CD8-positive, alpha-beta memory T cell (primary cell): ENCODE results near the gene CHRNE. TPM values are rescaled to one million over a fixed set of nuclear protein-coding genes. Genes with fewer than 3 reads are reported as not detected.
A peak's percentile ranks its signal among the peaks of the same experiment; 100 is the strongest.
"Not testable (repeated sequence)": the region's sequence is repeated elsewhere in the genome, so short reads cannot be mapped to it uniquely, and the experiment has no call there.

Experiments
- CTCF ChIA-PET: fragments of 350-600 bp; sonication (Branson Sonifier 250); formaldehyde crosslinking; loops from one replicate; lab custom pipeline; 2021; ENCODE audit warnings: antibody characterized with exemption; lab: Charles Lee
- POLR2A ChIA-PET: fragments of 350-600 bp; sonication (Branson Sonifier 250); formaldehyde crosslinking; loops from one replicate; lab custom pipeline; 2021; ENCODE audit warnings: antibody characterized with exemption; lab: Charles Lee
- DNase-seq, 5 donors: peaks; one replicate each; pipeline versions ENCODE4 v3.0.0 to v3.0.0-alpha.2; 2020 to 2022; ENCODE audit warnings: mixed read lengths in 1 of 5
- H3K27ac ChIP-seq: one replicate; pipeline ENCODE4 v1.7.0; 2013; ENCODE audit warnings: low read depth, mild to moderate bottlenecking, low read length, moderate library complexity
- H3K27me3 ChIP-seq: 2 replicates; pipeline ENCODE4 v1.7.0; 2013; ENCODE audit warnings: low read length, mild to moderate bottlenecking; ENCODE audit not compliant: insufficient read depth, poor library complexity, severe bottlenecking
- H3K36me3 ChIP-seq: 2 replicates; pipeline ENCODE4 v1.7.0; 2013; ENCODE audit warnings: mild to moderate bottlenecking, low read length, moderate library complexity; ENCODE audit not compliant: insufficient read depth
- H3K4me1 ChIP-seq: 2 replicates; pipeline ENCODE4 v1.7.0; 2013; ENCODE audit warnings: mild to moderate bottlenecking, low read length, moderate library complexity; ENCODE audit not compliant: insufficient read depth
- H3K4me3 ChIP-seq: 2 replicates; pipeline ENCODE4 v1.7.0; 2013; ENCODE audit warnings: mild to moderate bottlenecking, low read length
- H3K9me3 ChIP-seq: 2 replicates; pipeline ENCODE4 v1.7.0; 2013; ENCODE audit warnings: mild to moderate bottlenecking, low read length
- H3K27ac Mint-ChIP-seq, 8 donors: one replicate each; pipeline ENCODE4 v1.8.0; 2020 to 2021; ENCODE audit warnings: mixed read lengths in 8 of 8, mild to moderate bottlenecking in 6 of 8, inconsistent platforms in 3 of 8, moderate library complexity in 3 of 8
- H3K27me3 Mint-ChIP-seq, 2 donors: one replicate each; pipeline ENCODE4 v1.8.0; 2020 to 2021; ENCODE audit warnings: mixed read lengths in 2 of 2, mild to moderate bottlenecking in 1 of 2, moderate library complexity in 1 of 2
- H3K36me3 Mint-ChIP-seq, 3 donors: one replicate each; pipeline ENCODE4 v1.8.0; 2020 to 2021; ENCODE audit warnings: mixed read lengths in 3 of 3, inconsistent platforms in 1 of 3, mild to moderate bottlenecking in 1 of 3
- H3K4me1 Mint-ChIP-seq, 3 donors: one replicate each; pipeline ENCODE4 v1.8.0; 2020 to 2021; ENCODE audit warnings: mixed read lengths in 3 of 3, inconsistent platforms in 1 of 3, mild to moderate bottlenecking in 1 of 3
- H3K4me3 Mint-ChIP-seq, 7 donors: one replicate each; pipeline ENCODE4 v1.8.0; 2020 to 2021; ENCODE audit warnings: mixed read lengths in 7 of 7, mild to moderate bottlenecking in 6 of 7, moderate library complexity in 4 of 7, inconsistent platforms in 2 of 7
- H3K9me3 Mint-ChIP-seq, 5 donors: one replicate each; pipeline ENCODE4 v1.8.0; 2020 to 2022; ENCODE audit warnings: mixed read lengths in 5 of 5, mild to moderate bottlenecking in 3 of 5, moderate library complexity in 2 of 5, inconsistent platforms in 1 of 5
- polyA plus RNA-seq: library from polyadenylated mRNA; unstranded; fragments of 300-500 nt; fragmentation: Illumina TruSeq; gene quantifications from one replicate; pipeline ENCODE4 v1.2.3, GENCODE V29; 2021
- total RNA-seq, 2 experiments: library from RNA; stranded (reverse); gene quantifications; one replicate each; pipeline ENCODE4 v1.2.3, GENCODE V29; 2021

The CHRNE gene
- total and polyA plus RNA-seq, 3 experiments from 2014 or later, result 0.23 to 0.38 (median 0.37) TPM

GRCh38 chr17:4863321-4863720, 39.6 kb downstream of the CHRNE start:
- H3K4me1 Mint-ChIP-seq, result peaks cover 14 to 31% (median 18%) of the 10 kb centered on the region in 3 donors
- no peak for DNase-seq
- H3K27ac Mint-ChIP-seq, result no peak overlapping the region
- H3K36me3 Mint-ChIP-seq, result peaks cover 0 to 31% (median 7%) of the 10 kb centered on the region in 3 donors
- no peaks in the 10 kb centered on the region for H3K9me3 Mint-ChIP-seq
- Histone ChIP-seq H3K4me1 (no peaks in the 10 kb centered on the region), H3K9me3 (no peaks in the 10 kb centered on the region), H3K4me3 (no peak overlapping the region), H3K27me3 (no peaks in the 10 kb centered on the region), H3K36me3 (no peaks in the 10 kb centered on the region), H3K27ac (no peak overlapping the region)
- H3K4me3 Mint-ChIP-seq, result no peak overlapping the region
- ChIA-PET CTCF (interaction anchor here (1.3 kb wide), 1 partner anchor 74 kb away, joined by 3 read pairs; no protein-coding TSS in a partner anchor), POLR2A (no interaction called here)
- H3K27me3 Mint-ChIP-seq, result no peaks in the 10 kb centered on the region

GRCh38 chr17:4862720-4863119, 40.2 kb downstream of the CHRNE start:
- DNase-seq, result no peak
- no peaks in the 10 kb centered on the region for H3K9me3 Mint-ChIP-seq
- no peaks in the 10 kb centered on the region for H3K9me3 ChIP-seq
- H3K4me1 ChIP-seq, result no peaks in the 10 kb centered on the region
- ChIA-PET CTCF (no interaction called here), POLR2A (no interaction called here)
- peaks cover 14 to 32% (median 17%) of the 10 kb centered on the region in 3 donors for H3K4me1 Mint-ChIP-seq
- H3K27ac Mint-ChIP-seq, result no peak overlapping the region
- H3K36me3 Mint-ChIP-seq, result peaks cover 0 to 30% (median 6%) of the 10 kb centered on the region in 3 donors
- no peak overlapping the region for H3K27ac ChIP-seq
- no peak overlapping the region for H3K4me3 ChIP-seq
- H3K27me3 Mint-ChIP-seq, result no peaks in the 10 kb centered on the region
- H3K36me3 ChIP-seq, result no peaks in the 10 kb centered on the region
- no peaks in the 10 kb centered on the region for H3K27me3 ChIP-seq
- no peak overlapping the region for H3K4me3 Mint-ChIP-seq

GRCh38 chr17:4861052-4861451, 41.8 kb downstream of the CHRNE start:
- CTCF ChIA-PET, result interaction anchor here (1.8 kb wide), 1 partner anchor 71 kb away, joined by 5 read pairs; no protein-coding TSS in a partner anchor
- Histone ChIP-seq H3K36me3 (no peaks in the 10 kb centered on the region), H3K4me3 (no peak overlapping the region), H3K27me3 (no peaks in the 10 kb centered on the region), H3K27ac (no peak overlapping the region), H3K9me3 (no peaks in the 10 kb centered on the region), H3K4me1 (no peaks in the 10 kb centered on the region)
- DNase-seq, result no peak
- Mint-ChIP-seq H3K27ac (no peak overlapping the region), H3K27me3 (no peaks in the 10 kb centered on the region), H3K4me1 (peaks cover 22 to 46% (median 30%) of the 10 kb centered on the region in 3 donors), H3K9me3 (no peaks in the 10 kb centered on the region), H3K36me3 (peaks cover 0 to 44% (median 6%) of the 10 kb centered on the region in 3 donors), H3K4me3 (no peak overlapping the region)
- POLR2A ChIA-PET, result no interaction called here

GRCh38 chr17:4860651-4861050, 42.2 kb downstream of the CHRNE start:
- peaks cover 22 to 45% (median 30%) of the 10 kb centered on the region in 3 donors for H3K4me1 Mint-ChIP-seq
- no peaks in the 10 kb centered on the region for H3K9me3 Mint-ChIP-seq
- no peaks in the 10 kb centered on the region for H3K27me3 ChIP-seq
- H3K4me3 ChIP-seq, result no peak overlapping the region
- no peak overlapping the region for H3K27ac Mint-ChIP-seq
- no peaks in the 10 kb centered on the region for H3K4me1 ChIP-seq
- no peaks in the 10 kb centered on the region for H3K27me3 Mint-ChIP-seq
- no peak overlapping the region for H3K27ac ChIP-seq
- H3K36me3 Mint-ChIP-seq, result peaks cover 0 to 42% (median 6%) of the 10 kb centered on the region in 3 donors
- H3K4me3 Mint-ChIP-seq, result no peak overlapping the region
- no peak for DNase-seq
- H3K36me3 ChIP-seq, result no peaks in the 10 kb centered on the region
- POLR2A ChIA-PET, result no interaction called here
- H3K9me3 ChIP-seq, result no peaks in the 10 kb centered on the region
- CTCF ChIA-PET, result interaction anchor here (1.8 kb wide), 1 partner anchor 71 kb away, joined by 5 read pairs; no protein-coding TSS in a partner anchor

GRCh38 chr17:4859816-4860625, 42.9 kb downstream of the CHRNE start:
- H3K27me3 ChIP-seq, result no peaks in the 10 kb centered on the region
- CTCF ChIA-PET, result no interaction called here
- H3K4me1 ChIP-seq, result no peaks in the 10 kb centered on the region
- H3K4me3 ChIP-seq, result no peak overlapping the region
- no peak for DNase-seq
- H3K4me3 Mint-ChIP-seq, result no peak overlapping the region
- peak overlapping the region in 1 of 8 donors; percentile 33 for H3K27ac Mint-ChIP-seq
- no peaks in the 10 kb centered on the region for H3K9me3 ChIP-seq
- H3K36me3 Mint-ChIP-seq, result peaks cover 0 to 42% (median 6%) of the 10 kb centered on the region in 3 donors
- H3K36me3 ChIP-seq, result no peaks in the 10 kb centered on the region
- no peaks in the 10 kb centered on the region for H3K9me3 Mint-ChIP-seq
- peaks cover 22 to 45% (median 30%) of the 10 kb centered on the region in 3 donors for H3K4me1 Mint-ChIP-seq
- H3K27me3 Mint-ChIP-seq, result no peaks in the 10 kb centered on the region
- POLR2A ChIA-PET, result no interaction called here
- no peak overlapping the region for H3K27ac ChIP-seq

GRCh38 chr17:4858882-4859260, 44.0 kb downstream of the CHRNE start:
- H3K4me3 ChIP-seq, result no peak overlapping the region
- no peaks in the 10 kb centered on the region for H3K9me3 ChIP-seq
- Mint-ChIP-seq H3K4me1 (peaks cover 28 to 51% (median 34%) of the 10 kb centered on the region in 3 donors), H3K4me3 (no peak overlapping the region), H3K27me3 (no peaks in the 10 kb centered on the region), H3K36me3 (peaks cover 0 to 43% (median 10%) of the 10 kb centered on the region in 3 donors), H3K27ac (peak overlapping the region in 2 of 8 donors; percentile 50 to 85), H3K9me3 (peaks cover 0 to 3% (median 0%) of the 10 kb centered on the region in 5 donors)
- no peaks in the 10 kb centered on the region for H3K27me3 ChIP-seq
- H3K27ac ChIP-seq, result no peak overlapping the region
- DNase-seq, result no peak
- ChIA-PET CTCF (no interaction called here), POLR2A (no interaction called here)
- H3K36me3 ChIP-seq, result peaks cover 6% of the 10 kb centered on the region
- H3K4me1 ChIP-seq, result peaks cover under 1% of the 10 kb centered on the region

- ChIA-PET CTCF (no interaction called here), POLR2A (no interaction called here)
- Mint-ChIP-seq H3K27ac (peak overlapping the region in 2 of 8 donors; percentile 50 to 57), H3K9me3 (peaks cover 0 to 4% (median 0%) of the 10 kb centered on the region in 5 donors), H3K4me1 (peaks cover 31 to 55% (median 40%) of the 10 kb centered on the region in 3 donors), H3K27me3 (no peaks in the 10 kb centered on the region), H3K36me3 (peaks cover 0 to 44% (median 10%) of the 10 kb centered on the region in 3 donors), H3K4me3 (no peak overlapping the region)
- no peak overlapping the region for H3K4me3 ChIP-seq
- peaks cover 6% of the 10 kb centered on the region for H3K4me1 ChIP-seq
- peaks cover 6% of the 10 kb centered on the region for H3K36me3 ChIP-seq
- no peaks in the 10 kb centered on the region for H3K9me3 ChIP-seq
- H3K27ac ChIP-seq, result no peak overlapping the region
- no peak for DNase-seq
- no peaks in the 10 kb centered on the region for H3K27me3 ChIP-seq
Measured at GRCh38 chr17:4858068-4858881, 44.6 kb downstream of the CHRNE start.

- H3K4me3 Mint-ChIP-seq, H3K27ac Mint-ChIP-seq, H3K27me3 ChIP-seq, POLR2A ChIA-PET, H3K9me3 ChIP-seq, H3K27me3 Mint-ChIP-seq, H3K9me3 Mint-ChIP-seq, H3K4me1 ChIP-seq, DNase-seq, CTCF ChIA-PET, H3K27ac ChIP-seq, H3K36me3 ChIP-seq, H3K4me3 ChIP-seq: not testable (repeated sequence)
- peaks cover 0 to 44% (median 10%) of the 10 kb centered on the region in 3 donors for H3K36me3 Mint-ChIP-seq
- peaks cover 32 to 52% (median 42%) of the 10 kb centered on the region in 3 donors for H3K4me1 Mint-ChIP-seq
Measured at GRCh38 chr17:4857347-4857746, 45.6 kb downstream of the CHRNE start.
